ENCODE results near the gene NKX2-1.

The NKX2-1 gene

GRCh38 chr14:36517242-36518030 lies 2.6 kb downstream of the NKX2-1 start:
- DNase-seq: no peak

- DNase-seq: no peak
These were observed 3.3 kb downstream of the NKX2-1 start for GRCh38 chr14:36516719-36517241.

DNA sequence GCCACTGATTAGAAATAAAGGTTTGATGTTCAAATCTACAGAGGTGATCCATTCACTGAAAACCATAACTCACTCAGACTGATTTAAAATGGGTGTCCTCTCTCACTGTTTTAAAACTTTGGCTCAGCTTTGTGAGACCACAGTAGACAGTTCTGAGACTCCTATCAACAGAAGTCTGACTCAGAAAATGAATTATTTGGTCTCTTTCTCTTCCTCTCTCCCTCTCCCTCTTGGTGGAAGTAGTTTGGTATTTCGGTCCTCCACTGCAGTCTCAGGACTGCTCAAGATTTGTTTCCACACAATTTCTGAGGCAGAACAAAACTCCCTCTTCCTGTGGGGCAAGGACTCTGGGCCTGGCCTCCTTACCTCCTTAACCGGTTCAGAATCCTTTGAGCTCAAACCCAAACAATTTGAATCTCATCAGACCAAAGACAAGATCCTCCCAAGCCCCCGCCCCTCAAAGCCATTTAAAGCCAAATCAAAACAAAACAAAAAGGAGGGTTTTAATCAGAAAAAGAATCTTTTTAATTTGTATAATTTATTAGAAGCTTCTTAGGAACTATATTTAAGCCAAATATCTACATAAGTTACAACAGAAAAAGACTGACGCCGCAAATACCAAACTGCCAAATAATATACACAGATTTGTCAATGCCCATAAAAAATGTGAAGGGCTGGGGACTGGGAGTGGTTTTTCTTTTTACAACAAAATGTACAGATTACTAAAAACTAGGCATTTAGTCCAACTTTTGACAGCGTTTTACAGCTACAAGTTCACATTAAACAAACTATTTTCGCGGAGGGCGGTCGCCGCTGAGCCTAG lies 3.9 kb downstream of the NKX2-1 start:
- no peak for DNase-seq

GRCh38 chr14:36515105-36515593 lies 4.9 kb downstream of the NKX2-1 start:
- DNase-seq: no peak

- DNase-seq: no peak
These were observed 5.5 kb downstream of the NKX2-1 start for GRCh38 chr14:36514278-36515104.

- DNase-seq: no peak
These were observed 6.4 kb downstream of the NKX2-1 start for GRCh38 chr14:36513451-36514277.

DNA sequence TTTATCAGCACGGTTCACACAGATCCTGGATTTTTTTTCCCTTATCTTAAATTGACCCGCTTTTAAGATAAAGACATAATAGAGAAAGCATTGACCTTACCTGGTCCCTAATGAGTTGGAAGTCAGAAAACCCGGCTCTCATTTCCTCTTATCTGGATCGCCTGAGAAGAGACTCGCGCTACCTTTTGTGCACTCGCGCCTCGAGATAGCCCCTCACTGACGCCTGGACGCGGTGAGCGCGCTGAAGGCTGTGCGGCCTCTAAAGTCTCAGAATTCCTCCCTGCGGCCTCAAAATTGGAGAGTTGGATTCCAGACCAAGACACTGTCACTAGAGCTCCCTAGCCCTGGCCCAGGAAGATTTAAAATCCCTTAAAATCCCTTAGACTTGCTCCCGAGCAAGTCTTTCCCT lies 7.0 kb downstream of the NKX2-1 start:
- DNase-seq: no peak

DNA sequence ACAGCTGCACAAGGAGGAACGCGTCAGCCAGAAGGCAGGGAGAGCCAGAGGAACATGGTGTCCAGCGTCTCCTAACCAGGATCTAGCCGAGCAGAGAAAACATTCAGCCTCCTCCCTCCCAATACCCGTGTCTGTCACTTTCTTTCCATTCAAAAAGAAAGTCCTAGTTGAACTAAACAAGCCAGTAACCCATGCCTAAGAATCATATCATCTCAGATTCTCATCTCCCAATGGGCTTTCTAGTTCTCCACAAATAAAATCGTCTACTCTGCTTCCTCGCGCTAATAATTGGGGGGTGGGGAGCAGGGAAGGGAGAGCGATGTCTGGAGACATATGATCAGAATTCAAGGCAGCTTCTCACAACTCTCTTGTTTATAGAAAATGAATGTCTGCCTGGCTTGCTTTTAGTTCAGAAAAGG lies 7.4 kb downstream of the NKX2-1 start:
- no peak for DNase-seq

DNA sequence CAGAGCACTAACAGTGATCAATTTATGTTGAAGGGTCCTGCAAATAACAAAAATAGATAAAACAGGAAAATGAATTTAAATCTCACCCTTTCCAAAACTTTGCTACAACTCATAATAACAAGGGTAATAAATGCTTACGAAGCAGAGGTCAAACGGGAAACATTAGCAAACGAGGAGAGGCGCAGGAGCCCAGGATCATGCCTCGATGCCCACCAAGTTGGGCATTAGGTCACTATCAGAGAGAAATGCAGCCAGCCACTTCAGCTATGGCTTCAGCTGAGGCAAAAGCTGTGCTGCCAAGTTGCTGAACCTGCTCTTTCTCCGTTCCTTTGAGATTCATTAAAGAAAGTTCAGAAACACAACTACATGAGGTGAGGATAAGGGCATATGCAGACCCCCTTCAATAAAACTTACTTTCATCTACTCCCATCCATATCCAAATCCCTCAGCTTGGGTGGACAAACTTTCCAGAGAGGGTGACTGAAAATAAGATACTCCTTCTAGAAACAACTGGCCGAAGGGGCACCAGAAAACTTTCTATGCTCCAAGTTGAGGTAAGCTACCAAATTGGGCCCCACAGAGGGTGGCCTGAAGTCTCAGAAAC lies 7.9 kb downstream of the NKX2-1 start:
- DNase-seq: no peak

DNA sequence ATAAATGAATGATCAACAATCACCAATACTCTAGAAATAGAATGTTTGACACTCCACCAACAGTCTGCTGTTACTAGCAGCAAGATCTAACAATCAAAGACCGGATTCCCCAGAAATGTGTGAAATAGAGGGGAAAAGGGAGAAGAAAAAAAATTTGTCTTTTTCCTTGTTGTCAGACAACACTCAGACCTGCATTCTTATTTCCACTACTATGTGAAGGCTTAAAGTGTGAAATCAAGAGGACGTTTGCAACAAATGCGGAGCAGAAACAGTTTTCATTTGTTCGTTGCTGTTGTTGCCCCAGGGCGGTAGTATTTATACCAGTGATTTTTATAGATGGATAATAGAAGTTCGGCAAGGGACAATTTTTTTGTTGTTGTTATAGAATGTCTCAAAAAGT lies 9.2 kb downstream of the NKX2-1 start:
- no peak for DNase-seq

DNA sequence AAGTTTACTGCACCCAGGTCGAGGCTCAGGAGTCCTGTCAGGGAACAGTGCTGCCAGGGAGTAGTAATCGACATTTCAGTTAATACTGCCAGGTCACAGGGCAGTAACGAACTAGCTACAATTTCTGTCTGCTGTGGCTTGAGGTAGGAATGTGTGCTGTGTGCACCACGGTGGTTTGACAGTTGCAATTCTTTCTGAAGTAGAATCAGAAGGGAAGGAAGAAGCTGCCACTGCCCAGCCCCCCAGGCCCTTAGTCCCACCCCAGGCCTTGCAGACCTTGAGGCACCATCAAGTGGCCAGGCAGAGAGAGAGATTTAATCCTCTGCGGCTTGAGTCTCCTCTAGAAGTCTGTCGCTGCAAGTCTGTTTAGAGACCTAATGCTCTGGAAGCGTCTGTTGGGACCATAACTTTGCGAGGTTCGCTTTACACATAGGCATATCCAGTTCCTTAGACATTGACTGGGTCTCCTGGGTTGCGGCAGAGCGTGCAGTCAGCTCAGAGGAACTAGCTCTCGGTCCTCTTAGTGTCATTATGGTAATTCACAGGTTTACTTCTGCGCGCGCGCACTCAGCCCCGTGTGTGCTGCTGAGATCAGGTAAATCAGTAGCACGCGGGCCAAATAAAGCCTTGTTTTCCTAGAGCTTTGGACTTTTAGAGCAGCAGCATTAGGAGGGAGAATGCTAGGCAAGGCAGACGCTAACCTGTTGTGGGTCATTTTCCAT lies 9.8 kb downstream of the NKX2-1 start:
- DNase-seq: no peak

DNA sequence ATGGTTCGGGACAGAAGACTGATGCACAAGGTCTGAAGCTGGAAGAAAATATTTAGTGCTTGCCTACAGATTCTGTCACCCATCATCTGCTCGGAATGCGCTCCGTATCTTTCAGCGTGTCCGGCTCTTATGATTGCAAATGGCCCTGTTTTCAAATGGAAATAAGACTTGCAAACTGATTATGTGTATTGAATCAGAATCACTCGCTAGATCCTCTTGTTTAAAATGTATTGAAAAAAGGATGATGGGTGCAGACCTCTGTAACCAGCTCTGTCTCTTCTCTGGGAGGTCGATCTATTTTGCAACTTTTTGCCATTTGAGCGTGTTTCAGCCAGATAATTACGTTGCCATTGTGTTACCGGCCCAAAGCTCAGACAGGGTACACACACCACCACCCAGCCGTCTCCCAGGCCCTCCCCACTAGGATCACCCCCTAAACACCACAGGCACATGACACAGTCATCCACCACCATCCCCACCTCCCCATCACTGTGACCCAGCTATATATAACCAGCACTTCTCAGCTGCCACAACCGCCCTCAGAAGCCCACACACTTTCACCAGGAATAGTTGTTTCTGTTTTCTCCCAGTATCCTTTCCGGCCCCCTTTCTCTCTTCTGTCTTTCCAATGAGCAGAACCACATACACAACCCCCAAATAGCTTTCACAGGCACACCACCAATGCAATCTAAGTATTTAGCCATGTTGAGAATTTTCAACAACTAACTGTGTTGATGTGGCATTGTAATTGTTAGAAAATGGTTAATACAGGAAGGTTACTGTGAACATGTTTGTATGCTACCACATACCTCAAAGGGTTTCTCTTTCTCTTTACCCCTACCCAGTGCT lies 10.7 kb downstream of the NKX2-1 start:
- no peak for DNase-seq

DNA sequence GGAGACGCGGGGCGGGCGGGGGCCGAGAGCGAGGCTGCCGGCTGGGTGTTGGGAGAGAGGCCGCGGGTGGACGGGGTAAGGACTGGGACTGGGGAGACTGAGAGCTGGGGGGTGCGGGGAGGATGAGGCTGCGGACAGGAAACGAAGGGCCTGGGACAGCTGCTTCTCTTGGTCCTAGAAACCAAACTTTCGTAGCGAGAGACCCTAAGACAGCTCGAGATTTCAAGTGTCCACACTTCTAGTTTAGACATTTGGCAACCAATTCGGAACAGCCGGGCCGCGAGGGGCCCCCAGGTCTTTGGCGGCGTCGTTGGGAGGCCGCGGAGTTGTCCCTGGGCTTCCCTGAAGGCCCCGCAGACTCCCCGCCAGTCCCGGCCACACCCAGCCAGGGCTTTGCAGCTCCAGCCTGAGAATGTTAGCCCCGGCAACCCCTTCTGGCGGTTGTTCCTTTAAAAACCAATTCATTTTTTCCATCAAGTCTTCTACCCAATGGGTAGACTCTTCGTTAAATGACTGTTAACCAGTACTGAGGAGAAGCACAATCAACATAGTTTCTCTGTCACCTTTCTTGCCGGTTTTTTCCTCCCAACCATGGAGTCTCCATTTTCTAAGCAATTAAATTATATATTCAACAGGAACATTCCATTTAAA lies 11.5 kb downstream of the NKX2-1 start:
- no peak for DNase-seq

GRCh38 chr14:36507847-36508417 lies 12.1 kb downstream of the NKX2-1 start:
- no peak for DNase-seq

GRCh38 chr14:36506732-36507614 lies 13.1 kb downstream of the NKX2-1 start:
- DNase-seq: no peak

DNA sequence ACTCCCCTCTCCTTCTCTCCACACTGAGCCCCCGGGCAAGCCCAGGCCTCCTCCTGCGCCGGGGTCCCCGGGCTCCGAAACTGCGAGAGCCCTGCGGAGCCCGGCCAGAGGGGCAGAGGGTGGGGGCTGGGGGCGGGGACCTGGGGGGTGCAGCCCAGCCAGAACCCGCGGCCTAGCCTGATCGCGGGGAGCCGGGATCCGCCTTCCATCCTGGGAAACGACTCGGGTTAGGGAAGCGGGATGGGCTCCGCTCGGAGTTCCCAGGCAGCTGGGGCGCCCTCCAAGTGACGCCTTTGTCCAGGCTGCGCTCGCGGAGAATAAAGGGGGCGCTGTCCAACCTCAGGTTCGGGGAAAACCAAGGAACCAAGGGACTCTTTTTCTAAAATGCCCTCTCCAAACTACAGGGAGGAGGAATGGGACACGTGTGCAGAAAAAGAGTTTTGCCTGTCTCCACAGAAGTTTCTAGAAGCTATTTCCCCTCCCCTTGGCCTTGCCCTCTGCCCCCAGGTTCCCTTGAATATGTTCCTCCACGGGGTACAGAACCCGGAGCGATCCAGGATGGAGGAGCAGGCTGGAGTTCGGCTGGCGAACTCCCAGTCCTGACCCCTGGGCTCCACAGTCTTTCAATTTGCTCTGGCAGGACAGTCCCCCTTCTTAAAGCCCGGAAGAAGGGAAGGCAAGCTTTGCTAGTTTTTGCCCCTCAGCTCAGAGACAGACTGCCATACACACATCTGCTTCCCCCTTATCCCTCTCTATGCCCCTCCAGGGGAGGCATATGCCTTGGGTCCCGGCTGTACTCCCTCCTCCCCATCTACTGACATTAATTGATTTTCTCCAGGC lies 13.9 kb downstream of the NKX2-1 start:
- DNase-seq: no peak
